Mucosa of descending colon (tissue), 3 donors: Measurements from ENCODE around the gene AATF. TPM values are rescaled to one million over a fixed set of nuclear protein-coding genes. Genes with fewer than 3 reads are reported as not detected.

Experiments
- ATAC-seq: fragments of 200-7000 bp; cut with Tn5 transposase; one replicate; pipeline ENCODE4 v1.9.1; 2020; ENCODE audit warnings: mild to moderate bottlenecking, moderate library complexity
- DNase-seq, 3 donors: peaks; one replicate each; pipeline ENCODE4 v3.0.0-alpha.2; 2020
- H3K36me3 ChIP-seq: fragments of 200-600 bp; one replicate; pipeline ENCODE4 v1.8.0; 2021; ENCODE audit warnings: low read depth, mild to moderate bottlenecking
- H3K4me1 ChIP-seq: fragments of 200-600 bp; one replicate; pipeline ENCODE4 v1.8.0; 2021; ENCODE audit warnings: low read depth, mild to moderate bottlenecking
- H3K4me3 ChIP-seq: fragments of 200-600 bp; one replicate; pipeline ENCODE4 v1.8.0; 2021; ENCODE audit warnings: mild to moderate bottlenecking
- H3K9me3 ChIP-seq: fragments of 200-600 bp; one replicate; pipeline ENCODE4 v1.8.0; 2021; ENCODE audit warnings: mild to moderate bottlenecking
- CTCF ChIP-seq: fragments of 200-600 bp; IDR thresholded peaks from one replicate; pipeline ENCODE4 v1.8.0; 2022; ENCODE audit warnings: antibody characterized with exemption, mild to moderate bottlenecking
- intact Hi-C, 2 donors: fragments of 100-400 bp; cut with DNase I in 1 of 2; cut with micrococcal nuclease in 1 of 2; formaldehyde crosslinking; loops; one replicate each; pipeline versions ENCODE4 v1.11.0 to v1.11.1; 2022; cut with DNase I, micrococcal nuclease
- total RNA-seq, 3 donors: library from RNA; stranded (reverse); fragmentation: NEBNext Ultra II Directional in 2 of 3; extraction: Animal tissue kit (Norgen Biotek cat#: 25700) in 2 of 3; gene quantifications; one replicate each; pipeline versions ENCODE4 v1.2.1 to v1.2.4, GENCODE V29; 2021 to 2023
- donor health status: DM: no; HTN: no; CAD: no; lungs with moderate emphysema.
- donor health status: DM: no; HTN: no; CAD: no.
- donor health status: DM: no; HTN: yes; CAD: no.

AATF gene
- total RNA-seq, 3 donors from 2014 or later, result 35.6 to 47.2 (median 37.9) TPM

- no peak for DNase-seq
- H3K9me3 ChIP-seq, result no peaks in the 10 kb centered on the region
- no peak for ATAC-seq
- H3K4me1 ChIP-seq, result no peaks in the 10 kb centered on the region
- intact Hi-C loops, result no loop called here
- H3K4me3 ChIP-seq, result no peak overlapping the region
- H3K36me3 ChIP-seq, result no peaks in the 10 kb centered on the region
- TF ChIP-seq CTCF, result no peak
These were observed 38.2 kb upstream of the AATF start for GRCh38 chr17:36910513-36910912.

DNA sequence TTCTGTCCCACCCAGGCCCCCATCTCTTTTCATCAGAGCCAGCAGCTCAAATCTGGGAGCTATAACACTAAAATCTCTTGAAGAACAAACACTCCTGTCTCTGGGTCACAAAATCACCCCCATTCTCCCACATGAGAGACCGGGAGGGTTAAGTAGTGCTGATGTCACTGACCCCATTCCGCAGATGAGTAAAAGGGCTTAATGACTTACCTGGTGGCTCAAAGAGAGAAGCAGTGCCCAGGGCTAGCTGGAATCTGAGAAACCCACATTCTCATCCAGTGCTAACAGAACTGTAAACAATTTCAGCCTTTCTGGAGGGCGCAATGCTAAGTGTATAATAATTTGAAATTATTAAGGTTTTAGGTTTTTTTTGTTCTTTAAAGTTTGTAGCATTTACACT is 37.8 kb upstream of the AATF start:
- H3K4me1 ChIP-seq, result no peaks in the 10 kb centered on the region
- H3K9me3 ChIP-seq, result no peaks in the 10 kb centered on the region
- DNase-seq, result no peak
- intact Hi-C loops, result no loop called here
- H3K36me3 ChIP-seq, result no peaks in the 10 kb centered on the region
- no peak for ATAC-seq
- no peak for TF ChIP-seq CTCF
- no peak overlapping the region for H3K4me3 ChIP-seq

- TF ChIP-seq CTCF, result no peak
- H3K4me1 ChIP-seq, result no peaks in the 10 kb centered on the region
- H3K36me3 ChIP-seq, result no peaks in the 10 kb centered on the region
- ATAC-seq, result no peak
- no peak for DNase-seq
- no peaks in the 10 kb centered on the region for H3K9me3 ChIP-seq
- no peak overlapping the region for H3K4me3 ChIP-seq
- intact Hi-C loops, result no loop called here
These were observed 35.6 kb upstream of the AATF start for GRCh38 chr17:36913132-36913531.

GRCh38 chr17:36918211-36918691 is 30.5 kb upstream of the AATF start:
- no peak for TF ChIP-seq CTCF
- Histone ChIP-seq H3K36me3 (no peaks in the 10 kb centered on the region), H3K4me3 (no peak overlapping the region), H3K9me3 (no peaks in the 10 kb centered on the region), H3K4me1 (no peaks in the 10 kb centered on the region)
- ATAC-seq, result no peak
- intact Hi-C loops, result no loop called here
- DNase-seq, result no peak

DNA sequence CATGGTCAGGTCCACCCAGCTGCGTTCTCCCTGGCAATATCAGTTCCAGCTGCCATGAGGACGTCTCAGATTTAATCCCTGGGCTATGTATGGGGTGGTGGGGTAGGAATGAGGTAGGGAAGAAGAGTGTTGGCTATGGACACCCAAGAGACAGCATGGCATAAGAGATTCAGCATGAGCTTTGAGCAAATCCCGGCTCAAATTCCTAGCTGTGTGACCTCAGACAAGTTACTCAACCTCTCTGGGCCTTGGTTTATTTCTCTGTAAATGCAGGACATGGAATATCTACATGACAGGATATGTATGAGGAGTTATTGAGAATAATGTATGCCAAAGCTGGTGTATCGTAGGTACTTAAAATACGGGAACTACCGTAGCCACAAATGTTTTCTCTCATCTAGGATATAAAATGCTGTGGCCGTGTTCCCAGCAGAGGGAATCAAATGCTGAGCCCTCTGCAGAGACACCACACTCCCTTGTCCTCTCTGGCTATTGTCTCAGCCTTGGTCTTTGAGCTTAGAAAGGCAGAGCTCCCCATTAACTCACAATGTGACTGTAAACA is 29.3 kb upstream of the AATF start:
- H3K4me1 ChIP-seq, result no peaks in the 10 kb centered on the region
- no peak for TF ChIP-seq CTCF
- no peak for DNase-seq
- ATAC-seq, result no peak
- intact Hi-C loops, result no loop called here
- H3K4me3 ChIP-seq, result no peak overlapping the region
- H3K9me3 ChIP-seq, result no peaks in the 10 kb centered on the region
- H3K36me3 ChIP-seq, result no peaks in the 10 kb centered on the region
